GM21619 (cell line): Measurements from ENCODE around the gene KLF16.

Source experiments
- ATAC-seq: cut with Tn5 transposase; IDR thresholded peaks from one replicate; pipeline ENCODE4 v1.9.1; 2021; ENCODE audit not compliant: unreplicated experiment

The KLF16 gene

DNA sequence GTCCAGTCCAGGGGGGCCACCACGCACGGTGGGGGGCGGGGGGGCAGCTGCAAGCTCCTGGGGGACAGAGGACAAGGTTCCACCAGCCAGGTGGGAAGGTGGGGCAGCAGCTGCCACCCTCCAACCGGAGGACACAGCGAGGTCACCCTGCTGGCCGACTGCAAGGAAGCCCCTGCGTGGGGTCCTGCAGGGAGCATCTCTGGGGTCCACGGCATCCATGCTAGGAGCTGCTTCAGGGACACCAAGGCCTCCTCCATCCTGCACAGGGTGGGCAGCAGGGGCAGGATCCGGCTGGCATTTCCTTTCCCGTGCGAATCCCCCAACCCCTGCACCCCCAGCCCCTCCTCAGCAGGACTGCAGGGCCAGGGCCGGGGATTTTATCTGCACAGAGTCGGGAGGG lies 8.3 kb upstream of the KLF16 start:
- ATAC-seq = no peak

GRCh38 chr19:1871140-1871597 lies 7.8 kb upstream of the KLF16 start:
- ATAC-seq = no peak

DNA sequence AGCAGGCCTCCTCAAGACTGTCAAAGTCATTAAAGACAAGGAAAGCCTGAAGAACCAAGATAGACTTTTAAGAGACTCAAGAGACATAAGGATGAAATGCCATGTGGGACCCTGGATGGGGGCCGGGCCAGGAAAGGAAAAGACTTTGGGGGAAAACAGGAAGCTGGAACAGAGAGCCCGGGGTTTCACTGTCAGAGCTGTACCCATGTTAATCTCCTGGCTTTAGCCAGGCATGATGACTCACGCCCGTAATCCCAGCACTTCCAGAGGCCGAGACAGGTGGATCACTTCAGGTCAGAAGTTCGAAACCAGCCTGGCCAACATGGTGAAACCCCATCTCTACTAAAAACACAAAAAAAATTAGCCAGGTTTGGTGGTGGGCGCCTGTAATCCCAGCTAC lies 5.6 kb upstream of the KLF16 start:
- ATAC-seq = no peak

GRCh38 chr19:1867349-1867724 lies 4.0 kb upstream of the KLF16 start:
- no peak for ATAC-seq

DNA sequence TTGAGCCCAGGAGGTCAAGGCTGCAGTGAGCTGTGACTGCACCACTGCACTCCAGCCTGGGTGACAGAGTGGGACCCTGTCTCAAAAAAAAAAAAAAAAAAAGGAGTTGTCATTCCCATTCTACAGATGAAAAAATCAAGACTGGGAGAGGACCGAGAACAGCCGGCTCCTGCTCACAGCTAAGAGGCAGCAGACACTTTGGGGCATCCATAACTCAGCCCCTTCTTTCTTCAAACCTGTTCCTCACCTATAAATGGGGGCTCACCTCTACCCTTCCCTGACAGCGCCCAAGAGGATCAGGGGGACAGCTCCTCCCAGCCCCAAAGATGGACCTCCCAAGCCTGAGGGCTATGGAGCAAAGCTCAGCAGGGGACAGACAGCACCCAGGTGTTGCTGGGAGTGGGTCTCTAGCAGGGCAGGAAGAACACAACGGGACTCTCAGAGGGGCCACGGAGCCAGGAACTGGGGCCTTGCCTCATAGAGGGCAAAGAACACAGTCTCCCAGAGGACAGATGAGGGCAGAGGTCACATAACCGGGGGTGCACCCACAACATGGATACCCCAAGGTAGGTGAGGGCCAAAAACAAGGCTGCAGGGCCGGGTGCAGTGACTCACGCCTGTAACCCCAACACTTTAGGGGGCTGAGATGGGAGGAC lies 3.4 kb upstream of the KLF16 start:
- ATAC-seq = no peak

GRCh38 chr19:1865172-1866010 lies 2.0 kb upstream of the KLF16 start:
- ATAC-seq = no peak

DNA sequence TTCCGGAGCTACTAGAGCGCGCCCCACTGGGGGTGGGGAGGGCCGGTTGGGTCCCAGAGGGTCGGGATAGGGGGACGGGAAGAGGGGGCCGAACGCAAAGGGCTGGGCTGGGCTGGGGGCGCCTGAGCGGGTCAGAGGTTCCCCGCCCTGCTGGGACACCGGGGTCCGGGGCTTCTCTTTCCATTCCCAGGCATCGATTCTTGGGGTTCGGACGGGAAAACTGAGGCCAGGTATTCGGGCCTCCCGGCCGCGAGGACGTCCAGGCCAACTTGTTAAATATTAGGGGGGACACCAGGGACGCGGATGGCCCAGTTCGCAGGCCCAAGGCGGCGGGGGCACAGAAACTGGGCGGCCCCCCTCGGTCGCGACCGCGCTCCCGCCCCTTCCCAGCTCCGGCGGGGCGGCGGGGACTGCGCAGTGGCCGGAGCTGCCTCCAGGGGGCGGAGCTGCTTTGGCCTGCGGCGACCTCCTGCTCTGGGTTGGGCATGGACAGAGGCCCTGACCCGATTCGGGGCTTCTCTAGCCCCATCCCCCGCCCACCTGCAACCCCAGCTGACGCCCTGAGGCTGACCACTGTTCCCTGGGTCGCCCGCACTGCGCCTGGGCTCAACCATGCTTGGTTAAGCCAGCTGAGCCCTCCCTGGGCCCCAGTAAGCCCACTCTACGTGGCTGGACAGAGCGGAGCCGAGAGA lies 1.2 kb upstream of the KLF16 start:
- ATAC-seq = no peak

DNA sequence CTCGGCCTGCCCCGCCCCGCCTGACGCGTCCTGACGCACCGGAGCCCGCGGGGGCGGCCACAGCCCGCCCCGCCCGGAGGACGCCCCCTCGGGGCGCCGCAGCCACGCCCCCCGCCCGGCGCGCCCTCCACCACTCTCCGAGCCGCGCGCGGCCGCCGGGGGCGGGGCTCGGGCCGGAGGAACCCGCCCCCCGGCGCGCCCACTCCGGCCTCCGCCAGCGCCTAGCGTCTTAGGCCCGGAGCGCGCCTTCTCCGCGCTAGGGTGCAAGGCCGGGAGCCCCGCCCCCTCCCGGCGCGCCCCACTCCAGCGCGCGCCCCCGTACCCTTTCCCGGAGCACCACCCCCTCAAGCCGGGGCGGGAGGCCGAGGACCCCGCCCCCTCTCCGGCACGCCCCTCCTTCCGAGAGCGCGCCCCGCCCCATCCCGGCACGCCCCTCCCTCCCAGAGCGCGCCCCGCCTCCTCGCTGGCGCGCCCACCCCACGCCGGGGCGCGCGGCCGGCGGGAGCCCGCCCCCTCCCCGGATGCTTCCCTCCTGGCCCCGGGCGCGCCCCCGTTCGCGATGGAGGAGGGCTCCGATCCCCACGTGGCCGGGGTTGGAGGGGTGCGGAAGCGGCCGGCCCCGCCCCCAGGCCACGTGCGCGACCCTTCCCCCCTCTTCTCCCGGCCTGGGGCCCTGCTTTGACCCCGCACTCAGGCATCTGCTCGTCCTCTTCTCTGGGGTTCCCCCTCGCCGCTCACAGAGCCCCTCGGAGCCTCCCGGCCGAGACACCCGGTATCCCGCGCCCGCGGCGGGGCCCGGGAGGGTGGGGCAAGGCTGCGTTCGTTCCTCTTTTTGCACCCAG lies 480 bp upstream of the KLF16 start:
- ATAC-seq = peak; percentile 45

DNA sequence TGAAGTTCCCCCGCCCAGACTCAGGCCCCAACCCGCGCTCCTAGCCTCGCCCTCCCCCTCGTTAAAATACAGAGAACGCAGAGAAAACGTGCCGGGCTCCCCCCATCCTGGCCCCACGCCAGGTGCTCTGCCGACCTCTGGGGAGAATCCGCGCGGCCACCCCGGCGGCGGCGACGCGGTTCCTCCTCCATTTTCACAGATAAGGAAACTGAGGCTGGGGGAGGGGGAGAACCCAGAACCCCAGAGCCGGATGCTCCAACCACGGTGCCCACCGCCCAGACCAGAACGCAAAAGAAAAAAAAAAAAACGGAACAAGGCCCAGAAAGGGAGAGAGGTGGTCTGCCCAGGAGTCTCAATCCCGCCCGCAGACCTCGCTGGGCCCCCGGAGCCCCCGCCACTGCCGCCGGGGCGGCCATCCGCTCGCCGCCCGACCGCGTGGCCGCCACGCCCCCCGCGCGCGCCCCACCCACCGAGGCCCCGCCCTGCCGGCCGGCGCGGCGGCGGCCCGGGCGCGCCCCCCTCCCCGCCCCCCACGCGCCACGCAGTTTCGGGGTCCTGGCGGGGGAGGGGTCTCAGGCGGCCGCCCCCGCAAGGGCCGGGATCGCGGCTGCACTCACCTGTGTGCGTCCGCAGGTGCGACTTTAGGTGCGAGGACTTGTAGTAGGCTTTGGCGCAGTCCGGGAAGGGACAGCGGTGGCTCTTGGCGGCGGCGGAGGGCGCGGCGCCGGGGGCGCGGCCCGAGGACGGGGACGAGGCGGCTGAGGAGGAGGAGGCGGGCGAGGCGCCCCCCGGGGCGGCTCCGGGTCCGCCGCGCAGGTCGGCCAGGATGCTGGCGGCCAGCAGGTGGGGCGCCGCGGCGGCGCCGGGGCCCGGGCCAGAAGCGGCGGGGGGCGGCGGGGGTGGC lies 703 bp downstream of the KLF16 start:
- no peak for ATAC-seq

- ATAC-seq = no peak
These were observed 1.3 kb downstream of the KLF16 start for GRCh38 chr19:1862068-1862423.

DNA sequence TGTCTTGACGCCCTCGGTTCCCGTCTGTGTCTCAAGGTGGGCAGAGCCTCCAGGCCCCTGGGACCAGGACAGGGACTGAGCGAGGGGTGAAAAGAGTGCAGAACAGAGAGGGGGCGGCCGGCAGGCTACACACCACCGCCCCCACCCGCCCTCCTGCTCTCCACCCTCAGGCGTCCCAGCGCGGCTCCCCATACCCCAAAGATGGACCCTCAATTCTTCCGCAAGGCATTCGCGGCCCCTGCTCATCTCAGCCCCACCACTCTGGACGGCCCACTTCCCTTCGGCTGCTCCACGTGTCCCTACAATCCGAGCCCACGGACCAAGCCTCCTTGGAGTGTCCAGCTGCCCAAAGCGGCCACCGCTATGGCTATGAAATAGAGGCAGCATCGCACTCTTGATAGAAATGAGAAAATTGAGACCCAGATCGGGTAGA lies 1.8 kb downstream of the KLF16 start:
- no peak for ATAC-seq

DNA sequence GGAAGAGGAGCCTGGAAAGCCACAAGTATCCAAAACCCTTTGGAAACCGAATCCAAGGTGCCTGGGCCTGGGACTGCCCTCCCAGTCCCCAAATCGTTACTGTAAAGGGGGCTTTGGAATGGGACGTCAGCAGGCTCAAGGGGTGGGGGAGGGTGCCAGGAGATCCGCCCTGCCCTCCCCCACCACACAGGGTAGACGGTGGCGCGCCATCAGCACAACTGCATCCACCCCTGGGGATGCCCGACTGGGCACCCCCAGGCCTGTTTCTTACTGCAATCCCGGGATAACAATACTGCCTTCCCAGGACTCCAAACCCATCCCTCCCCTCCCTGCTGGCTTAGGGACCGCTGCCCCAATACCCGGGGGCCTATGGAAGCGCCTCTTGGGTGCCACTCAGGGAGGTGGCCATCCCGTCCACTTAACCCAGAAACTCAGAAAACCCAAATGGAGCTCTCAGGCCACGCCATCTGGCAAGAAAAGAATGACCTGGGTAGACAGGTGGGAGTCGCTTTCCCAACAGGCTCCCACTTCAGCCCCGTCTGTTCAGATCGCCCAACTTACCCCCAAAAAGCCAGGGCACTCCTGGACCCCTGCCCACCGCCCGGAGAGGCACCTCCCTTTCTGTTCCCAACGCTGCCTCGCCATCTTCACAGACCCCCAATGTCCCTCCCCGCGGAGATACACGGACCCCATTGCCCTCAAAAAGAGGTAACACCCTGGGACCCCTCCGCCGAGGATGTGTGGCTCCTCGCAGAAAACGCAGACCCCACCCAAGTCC lies 2.4 kb downstream of the KLF16 start:
- no peak for ATAC-seq

- no peak for ATAC-seq
These were observed 3.2 kb downstream of the KLF16 start for GRCh38 chr19:1860042-1860775.

DNA sequence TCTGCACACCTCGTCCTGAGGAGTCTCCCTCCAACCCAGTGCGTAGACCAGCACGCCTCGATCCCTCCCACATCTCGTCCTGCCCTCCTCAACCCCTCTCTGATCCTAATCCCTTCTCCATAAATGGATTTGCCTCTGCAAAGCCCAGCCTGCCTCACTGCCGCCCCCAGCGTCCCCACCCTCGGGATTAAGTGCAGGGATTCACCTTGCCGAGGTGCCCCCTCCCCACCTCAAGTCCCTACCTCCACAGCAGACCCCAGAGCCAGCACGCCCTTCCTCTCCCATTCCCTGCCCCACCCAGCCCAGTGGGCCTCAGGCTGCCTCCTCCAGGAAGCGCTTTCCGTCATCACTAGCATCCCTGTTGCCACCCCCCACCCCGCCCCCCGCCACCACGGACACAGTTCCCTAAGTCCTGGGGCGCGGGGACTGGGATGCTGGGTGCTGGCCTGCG lies 4.0 kb downstream of the KLF16 start:
- no peak for ATAC-seq

GRCh38 chr19:1858412-1859081 lies 4.8 kb downstream of the KLF16 start:
- ATAC-seq = no peak

- ATAC-seq = no peak
These were observed 5.6 kb downstream of the KLF16 start for GRCh38 chr19:1857648-1858326.
